ENCODE results near the gene PRR19.

PRR19 gene

DNA sequence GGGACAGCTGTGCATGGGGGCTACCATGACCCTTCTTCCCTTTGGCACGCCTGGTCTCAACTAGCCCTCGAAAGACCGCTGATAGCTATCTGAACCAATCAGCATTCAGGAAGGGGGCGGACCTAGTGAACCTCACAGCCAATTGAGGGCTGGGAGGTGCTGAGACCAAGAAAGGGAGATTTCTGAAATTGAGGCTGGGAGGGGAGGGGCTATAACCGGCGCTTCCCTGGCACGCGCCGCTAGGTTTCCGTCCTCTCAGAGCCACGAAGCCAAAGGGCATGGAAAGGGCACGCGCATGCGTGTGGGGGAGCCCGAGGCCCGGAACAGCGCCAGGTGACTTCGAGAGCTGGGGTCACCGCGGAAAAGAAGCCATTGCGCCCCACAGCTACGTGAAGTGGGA lies 4.7 kb downstream of the PRR19 start:
- Histone ChIP-seq H3K79me1 (ENCODE audit: low read length) (peaks cover 7% of the 10 kb centered on the region), H2BK120ac (ENCODE audit: insufficient read depth, low read length, poor library complexity) (no peak overlapping the region), H4K91ac (ENCODE audit: low read depth, low read length) (no peak overlapping the region), H3K27ac (ENCODE audit: low read depth, low read length) (no peak overlapping the region), H3K79me2 (ENCODE audit: control insufficient read depth, insufficient read depth, low read length, poor library complexity) (peaks cover 4% of the 10 kb centered on the region), H3K18ac (ENCODE audit: low read length) (no peak overlapping the region), H2BK12ac (ENCODE audit: low read length) (no peak overlapping the region), H3K9ac (ENCODE audit: low read length) (no peak overlapping the region), H3K9me3 (ENCODE audit: insufficient read depth, low read depth, low read length) (peaks cover 2% of the 10 kb centered on the region), H2AK5ac (ENCODE audit: low read length) (no peak overlapping the region), H3K27me3 (ENCODE audit: insufficient read depth, low read length) (no peaks in the 10 kb centered on the region), H3K4me3 (ENCODE audit: low read depth, low read length) (no peak overlapping the region), H3K36me3 (ENCODE audit: control insufficient read depth in 1 of 2, insufficient read depth in 2 of 2, low read length in 2 of 2) (no peaks in the 10 kb centered on the region), H3K4me1 (ENCODE audit: control insufficient read depth in 1 of 2, insufficient read depth in 2 of 2, low read length in 2 of 2) (peaks cover 5 to 7% of the 10 kb centered on the region in 2 experiments), H3K4ac (ENCODE audit: low read depth, low read length) (no peak overlapping the region), H3K4me2 (ENCODE audit: low read length) (no peak overlapping the region), H2BK5ac (ENCODE audit: low read depth, low read length, poor library complexity) (no peak overlapping the region), H3K23ac (ENCODE audit: low read length) (no peak overlapping the region), H4K8ac (ENCODE audit: low read depth, low read length) (no peak overlapping the region), H2AFZ (ENCODE audit: insufficient read depth, low read length, poor library complexity) (no peak overlapping the region), H4K12ac (ENCODE audit: low read depth, low read length) (no peak overlapping the region), H3K14ac (ENCODE audit: low read length) (no peak overlapping the region)
- no peak for DNase-seq
- no CpG with 5 or more reads among the region's 22 CpGs for WGBS (ENCODE audit: extremely low coverage, insufficient coverage, insufficient read length)

DNA sequence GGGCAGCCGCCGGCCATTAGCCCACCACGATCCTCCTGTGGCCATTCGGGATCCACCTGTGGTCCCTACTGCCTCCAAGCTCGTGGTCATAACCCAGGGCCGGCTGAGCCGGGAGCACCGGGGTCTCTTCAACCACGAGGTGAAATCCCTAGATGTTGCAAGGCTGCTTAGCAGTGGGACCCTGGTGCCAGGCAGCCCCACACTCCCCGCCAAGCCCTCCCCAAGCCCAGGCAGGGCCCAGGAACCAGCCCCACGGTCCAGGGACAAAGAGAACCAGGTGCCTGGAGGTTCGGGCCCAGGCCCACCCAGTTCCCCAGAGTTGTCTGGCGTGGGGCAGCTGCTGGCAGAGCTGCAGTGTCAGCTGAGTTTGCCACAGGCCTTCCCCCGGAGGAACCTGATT lies 7.8 kb downstream of the PRR19 start:
- Histone ChIP-seq H3K27ac (ENCODE audit: low read depth, low read length) (no peak overlapping the region), H3K23ac (ENCODE audit: low read length) (no peak overlapping the region), H3K14ac (ENCODE audit: low read length) (no peak overlapping the region), H3K9me3 (ENCODE audit: insufficient read depth, low read depth, low read length) (peaks cover 5% of the 10 kb centered on the region), H3K79me1 (ENCODE audit: low read length) (no peaks in the 10 kb centered on the region), H3K4me3 (ENCODE audit: low read depth, low read length) (no peak overlapping the region), H2AK5ac (ENCODE audit: low read length) (no peak overlapping the region), H3K4me2 (ENCODE audit: low read length) (no peak overlapping the region), H4K12ac (ENCODE audit: low read depth, low read length) (no peak overlapping the region), H4K91ac (ENCODE audit: low read depth, low read length) (no peak overlapping the region), H2AFZ (ENCODE audit: insufficient read depth, low read length, poor library complexity) (no peak overlapping the region), H3K18ac (ENCODE audit: low read length) (no peak overlapping the region), H3K36me3 (ENCODE audit: control insufficient read depth in 1 of 2, insufficient read depth in 2 of 2, low read length in 2 of 2) (no peaks in the 10 kb centered on the region), H2BK5ac (ENCODE audit: low read depth, low read length, poor library complexity) (no peak overlapping the region), H3K9ac (ENCODE audit: low read length) (no peak overlapping the region), H4K8ac (ENCODE audit: low read depth, low read length) (no peak overlapping the region), H3K4ac (ENCODE audit: low read depth, low read length) (no peak overlapping the region), H3K4me1 (ENCODE audit: control insufficient read depth in 1 of 2, insufficient read depth in 2 of 2, low read length in 2 of 2) (peaks cover 3% of the 10 kb centered on the region in 2 experiments), H2BK12ac (ENCODE audit: low read length) (no peak overlapping the region), H3K27me3 (ENCODE audit: insufficient read depth, low read length) (peaks cover 8% of the 10 kb centered on the region), H2BK120ac (ENCODE audit: insufficient read depth, low read length, poor library complexity) (no peak overlapping the region), H3K79me2 (ENCODE audit: control insufficient read depth, insufficient read depth, low read length, poor library complexity) (no peaks in the 10 kb centered on the region)
- no peak for DNase-seq
- WGBS (ENCODE audit: extremely low coverage, insufficient coverage, insufficient read length) = no CpG with 5 or more reads among the region's 14 CpGs

DNA sequence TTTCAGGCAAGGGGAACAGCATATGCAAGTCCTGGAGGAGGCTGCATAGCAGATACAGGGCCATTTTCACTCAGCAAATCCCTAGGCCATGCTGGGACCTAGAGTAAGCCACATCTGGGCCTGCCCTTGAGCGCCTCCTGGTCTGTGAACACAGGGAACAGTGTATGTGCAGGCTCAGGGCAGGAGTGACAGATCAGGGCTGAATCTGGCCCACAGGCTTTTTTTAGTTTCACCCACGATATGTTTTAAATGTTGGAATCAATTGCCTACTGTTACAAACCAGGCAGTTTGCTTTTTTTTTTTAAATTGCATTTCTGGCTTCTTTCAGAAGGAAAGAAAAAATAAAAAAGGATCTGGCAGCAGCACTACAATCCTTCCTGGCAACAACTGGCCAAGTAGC lies 9.7 kb downstream of the PRR19 start:
- Histone ChIP-seq H4K91ac (ENCODE audit: low read depth, low read length) (no peak overlapping the region), H3K4me3 (ENCODE audit: low read depth, low read length) (no peak overlapping the region), H3K23ac (ENCODE audit: low read length) (no peak overlapping the region), H3K4me2 (ENCODE audit: low read length) (no peak overlapping the region), H3K4me1 (ENCODE audit: control insufficient read depth in 1 of 2, insufficient read depth in 2 of 2, low read length in 2 of 2) (peaks cover 3% of the 10 kb centered on the region in 2 experiments), H3K36me3 (ENCODE audit: control insufficient read depth in 1 of 2, insufficient read depth in 2 of 2, low read length in 2 of 2) (no peaks in the 10 kb centered on the region), H3K27ac (ENCODE audit: low read depth, low read length) (no peak overlapping the region), H3K14ac (ENCODE audit: low read length) (no peak overlapping the region), H3K4ac (ENCODE audit: low read depth, low read length) (no peak overlapping the region), H2BK120ac (ENCODE audit: insufficient read depth, low read length, poor library complexity) (no peak overlapping the region), H2BK12ac (ENCODE audit: low read length) (no peak overlapping the region), H3K9me3 (ENCODE audit: insufficient read depth, low read depth, low read length) (peaks cover 5% of the 10 kb centered on the region), H2AFZ (ENCODE audit: insufficient read depth, low read length, poor library complexity) (no peak overlapping the region), H3K9ac (ENCODE audit: low read length) (no peak overlapping the region), H4K12ac (ENCODE audit: low read depth, low read length) (no peak overlapping the region), H3K79me1 (ENCODE audit: low read length) (no peaks in the 10 kb centered on the region), H4K8ac (ENCODE audit: low read depth, low read length) (no peak overlapping the region), H3K18ac (ENCODE audit: low read length) (no peak overlapping the region), H3K79me2 (ENCODE audit: control insufficient read depth, insufficient read depth, low read length, poor library complexity) (no peaks in the 10 kb centered on the region), H2AK5ac (ENCODE audit: low read length) (no peak overlapping the region), H3K27me3 (ENCODE audit: insufficient read depth, low read length) (peaks cover 8% of the 10 kb centered on the region), H2BK5ac (ENCODE audit: low read depth, low read length, poor library complexity) (no peak overlapping the region)
- no CpG with 5 or more reads among the region's 2 CpGs for WGBS (ENCODE audit: extremely low coverage, insufficient coverage, insufficient read length)
- no peak for DNase-seq

DNA sequence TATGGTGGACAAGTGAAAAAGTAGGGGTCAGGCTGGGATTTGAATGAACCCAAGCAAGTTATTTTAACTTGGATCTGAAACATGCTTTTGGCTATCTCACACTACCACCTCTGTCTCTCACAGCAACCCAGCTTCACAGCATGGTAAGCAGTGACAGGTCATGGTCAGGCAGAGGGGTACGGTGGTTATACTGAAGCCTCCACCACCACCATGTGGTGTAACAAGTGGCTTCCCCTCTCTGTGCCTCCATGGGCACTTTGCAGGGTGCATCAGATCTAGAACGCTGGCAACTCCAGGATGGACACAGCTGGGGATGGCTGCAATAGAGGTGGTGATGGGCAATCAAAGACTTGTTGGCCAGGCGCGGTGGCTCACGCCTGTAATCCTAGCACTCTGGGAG lies 10.4 kb downstream of the PRR19 start:
- no peaks in the 10 kb centered on the region for H3K36me3 ChIP-seq (ENCODE audit: control insufficient read depth in 1 of 2, insufficient read depth in 2 of 2, low read length in 2 of 2)
- H3K9ac ChIP-seq (ENCODE audit: low read length) = no peak overlapping the region
- H3K9me3 ChIP-seq (ENCODE audit: insufficient read depth, low read depth, low read length) = peaks cover 5% of the 10 kb centered on the region
- no peak overlapping the region for H3K23ac ChIP-seq (ENCODE audit: low read length)
- peaks cover 3% of the 10 kb centered on the region in 2 experiments for H3K4me1 ChIP-seq (ENCODE audit: control insufficient read depth in 1 of 2, insufficient read depth in 2 of 2, low read length in 2 of 2)
- H3K14ac ChIP-seq (ENCODE audit: low read length) = no peak overlapping the region
- no peak overlapping the region for H2BK12ac ChIP-seq (ENCODE audit: low read length)
- no peak overlapping the region for H3K27ac ChIP-seq (ENCODE audit: low read depth, low read length)
- no peaks in the 10 kb centered on the region for H3K79me1 ChIP-seq (ENCODE audit: low read length)
- peaks cover 8% of the 10 kb centered on the region for H3K27me3 ChIP-seq (ENCODE audit: insufficient read depth, low read length)
- no peaks in the 10 kb centered on the region for H3K79me2 ChIP-seq (ENCODE audit: control insufficient read depth, insufficient read depth, low read length, poor library complexity)
- no peak for DNase-seq
- H3K4ac ChIP-seq (ENCODE audit: low read depth, low read length) = no peak overlapping the region
- H2BK120ac ChIP-seq (ENCODE audit: insufficient read depth, low read length, poor library complexity) = no peak overlapping the region
- no peak overlapping the region for H4K91ac ChIP-seq (ENCODE audit: low read depth, low read length)
- H4K12ac ChIP-seq (ENCODE audit: low read depth, low read length) = no peak overlapping the region
- H3K18ac ChIP-seq (ENCODE audit: low read length) = no peak overlapping the region
- no CpG with 5 or more reads among the region's 5 CpGs for WGBS (ENCODE audit: extremely low coverage, insufficient coverage, insufficient read length)
- H2BK5ac ChIP-seq (ENCODE audit: low read depth, low read length, poor library complexity) = no peak overlapping the region
- H3K4me3 ChIP-seq (ENCODE audit: low read depth, low read length) = no peak overlapping the region
- H4K8ac ChIP-seq (ENCODE audit: low read depth, low read length) = no peak overlapping the region
- no peak overlapping the region for H2AFZ ChIP-seq (ENCODE audit: insufficient read depth, low read length, poor library complexity)
- no peak overlapping the region for H2AK5ac ChIP-seq (ENCODE audit: low read length)
- no peak overlapping the region for H3K4me2 ChIP-seq (ENCODE audit: low read length)
